HCT116 (cell line): ENCODE measurements around the gene THADA.

Source experiments
- CEBPB ChIP-seq: IDR thresholded peaks from 2 replicates; pipeline ENCODE4 v1.6.1; 2012; ENCODE audit warnings: low read depth
- ELF1 ChIP-seq: IDR thresholded peaks from 2 replicates; pipeline ENCODE4 v1.6.1; 2012; ENCODE audit warnings: low read depth, borderline replicate concordance
- EZH2 ChIP-seq: fragments of 200-600 bp; sonication (generic); IDR thresholded peaks from 2 replicates; pipeline ENCODE4 v1.6.1; 2017; ENCODE audit warnings: antibody characterized with exemption, mixed run types
- EZH2phosphoT487 ChIP-seq: fragments of 200-600 bp; IDR thresholded peaks from 2 replicates; pipeline ENCODE4 v1.6.1; 2018; ENCODE audit warnings: antibody characterized with exemption, borderline replicate concordance
- MAX ChIP-seq: IDR thresholded peaks from 2 replicates; pipeline ENCODE4 v1.6.1; 2012
- POLR2A ChIP-seq: IDR thresholded peaks from 2 replicates; pipeline ENCODE4 v1.7.0; 2011; ENCODE audit warnings: borderline replicate concordance; ENCODE audit not compliant: insufficient read depth, insufficient read length; ENCODE audit errors: extremely low read depth
- POLR2AphosphoS5 ChIP-seq: IDR thresholded peaks from 2 replicates; pipeline ENCODE4 v1.6.1; 2011; ENCODE audit warnings: mild to moderate bottlenecking, low read depth, low read length, moderate library complexity
- REST ChIP-seq: IDR thresholded peaks from 2 replicates; pipeline ENCODE4 v1.6.1; 2012; ENCODE audit warnings: low read depth
- SIN3A ChIP-seq: IDR thresholded peaks from 2 replicates; pipeline ENCODE4 v1.6.1; 2012; ENCODE audit warnings: low read depth
- YY1 ChIP-seq: IDR thresholded peaks from 2 replicates; pipeline ENCODE4 v1.6.1; 2011; ENCODE audit warnings: low read length, low read depth, moderate library complexity, mild to moderate bottlenecking; ENCODE audit not compliant: insufficient replicate concordance; ENCODE audit errors: extremely low read depth
- TF ChIP-seq, protein P1 (sequence below), 3 experiments: fragments of 200-600 bp in 1 of 3; sonication (generic) in 1 of 3; IDR thresholded peaks in 2 of 3; conservative IDR thresholded peaks in 1 of 3; 2 replicates each; pipeline ENCODE4 v1.5.1; 2012 to 2017; ENCODE audit warnings: low read depth in 2 of 3, low read length in 2 of 3, antibody characterized with exemption in 1 of 3, borderline replicate concordance in 1 of 3, control low read depth in 1 of 3, mild to moderate bottlenecking in 1 of 3, mixed read lengths in 1 of 3, mixed run types in 1 of 3, moderate library complexity in 1 of 3; ENCODE audit not compliant: insufficient read depth in 1 of 3

DNA sequence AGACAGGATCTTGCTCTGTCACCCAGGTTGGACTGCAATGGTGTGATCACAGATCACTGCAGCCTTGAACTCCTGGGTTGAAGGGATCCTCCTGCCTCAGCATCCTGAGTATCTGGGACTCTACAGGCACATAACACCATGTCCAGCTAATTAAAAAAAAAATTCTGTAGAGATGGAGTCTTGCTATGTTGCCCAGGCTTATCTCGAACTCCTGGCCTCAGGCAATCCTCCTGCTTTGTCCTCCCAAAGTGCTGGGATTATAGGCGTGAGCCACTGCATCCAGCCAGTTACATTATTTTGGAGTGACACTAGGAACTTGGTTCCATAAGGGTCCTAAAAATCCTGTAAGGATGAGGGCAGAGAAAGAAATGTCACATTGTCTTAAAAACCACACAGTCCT, 280.4 kb downstream of the THADA start:
- no peak for TF ChIP-seq POLR2A
- no peak for TF ChIP-seq CEBPB
- no peak for TF ChIP-seq YY1
- TF ChIP-seq POLR2AphosphoS5, result no peak
- TF ChIP-seq ELF1, result no peak
- TF ChIP-seq, protein P1, sequence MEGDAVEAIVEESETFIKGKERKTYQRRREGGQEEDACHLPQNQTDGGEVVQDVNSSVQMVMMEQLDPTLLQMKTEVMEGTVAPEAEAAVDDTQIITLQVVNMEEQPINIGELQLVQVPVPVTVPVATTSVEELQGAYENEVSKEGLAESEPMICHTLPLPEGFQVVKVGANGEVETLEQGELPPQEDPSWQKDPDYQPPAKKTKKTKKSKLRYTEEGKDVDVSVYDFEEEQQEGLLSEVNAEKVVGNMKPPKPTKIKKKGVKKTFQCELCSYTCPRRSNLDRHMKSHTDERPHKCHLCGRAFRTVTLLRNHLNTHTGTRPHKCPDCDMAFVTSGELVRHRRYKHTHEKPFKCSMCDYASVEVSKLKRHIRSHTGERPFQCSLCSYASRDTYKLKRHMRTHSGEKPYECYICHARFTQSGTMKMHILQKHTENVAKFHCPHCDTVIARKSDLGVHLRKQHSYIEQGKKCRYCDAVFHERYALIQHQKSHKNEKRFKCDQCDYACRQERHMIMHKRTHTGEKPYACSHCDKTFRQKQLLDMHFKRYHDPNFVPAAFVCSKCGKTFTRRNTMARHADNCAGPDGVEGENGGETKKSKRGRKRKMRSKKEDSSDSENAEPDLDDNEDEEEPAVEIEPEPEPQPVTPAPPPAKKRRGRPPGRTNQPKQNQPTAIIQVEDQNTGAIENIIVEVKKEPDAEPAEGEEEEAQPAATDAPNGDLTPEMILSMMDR (IDR thresholded peaks at IDR 0.05 in 2 of 3, conservative IDR thresholded peaks at IDR 0.05 in 1 of 3; ENCODE audit: borderline replicate concordance in 1 of 3, insufficient read depth in 1 of 3, low read depth in 2 of 3, low read length in 2 of 3), result no peak
- no peak for TF ChIP-seq EZH2
- TF ChIP-seq SIN3A, result no peak
- no peak for TF ChIP-seq REST
- no peak for TF ChIP-seq EZH2phosphoT487
- TF ChIP-seq MAX, result no peak
